GM12873 (cell line): Measurements from ENCODE around the gene DGCR8.

Source experiments
- TF ChIP-seq, protein P1 (sequence below): IDR thresholded peaks from 2 replicates; pipeline ENCODE4 v1.5.1; 2012; ENCODE audit warnings: low read depth, mild to moderate bottlenecking, moderate library complexity, low read length, control low read depth; ENCODE audit not compliant: insufficient read depth; ENCODE audit errors: missing control alignments

DGCR8 gene

DNA sequence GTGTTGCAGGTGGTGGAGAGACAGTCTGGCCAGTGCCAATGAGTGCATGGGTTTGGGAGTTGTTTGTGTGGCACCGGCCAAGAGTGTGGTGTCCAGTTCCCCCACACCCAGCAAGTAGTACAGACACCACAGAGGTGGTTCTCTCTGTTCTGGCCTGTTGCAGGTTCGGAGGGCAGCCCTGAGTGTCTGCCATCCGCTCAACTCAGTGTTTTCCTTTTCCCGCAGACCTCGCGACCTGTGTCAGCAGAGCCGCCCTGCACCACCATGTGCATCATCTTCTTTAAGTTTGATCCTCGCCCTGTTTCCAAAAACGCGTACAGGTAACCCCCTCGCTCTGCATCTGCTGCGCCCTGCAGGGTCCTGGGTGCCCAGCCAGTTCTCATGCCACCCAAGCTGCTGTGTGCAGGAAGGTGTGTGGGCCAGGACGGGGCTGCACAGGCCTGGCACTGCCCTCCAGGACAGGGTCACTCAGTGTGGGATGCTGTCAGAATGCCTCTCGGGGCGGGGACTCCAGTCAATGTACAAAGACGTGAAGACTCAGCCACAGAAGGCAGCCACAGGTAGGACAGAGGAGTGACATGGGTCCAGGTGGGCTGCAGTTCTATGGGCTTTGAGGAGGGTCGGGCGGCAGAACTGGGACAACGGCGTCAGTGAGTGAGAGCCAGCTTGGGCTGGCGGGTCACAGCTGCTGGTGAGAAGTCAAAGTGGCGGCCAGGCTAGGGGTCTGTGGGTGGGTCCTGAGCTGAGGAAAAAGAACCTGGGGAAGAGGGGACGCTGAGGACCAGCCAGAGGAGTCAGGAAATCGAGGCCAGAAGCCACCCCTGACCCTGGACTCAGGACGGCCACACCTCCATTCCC is 43.3 kb upstream of the DGCR8 start:
- TF ChIP-seq, protein P1, sequence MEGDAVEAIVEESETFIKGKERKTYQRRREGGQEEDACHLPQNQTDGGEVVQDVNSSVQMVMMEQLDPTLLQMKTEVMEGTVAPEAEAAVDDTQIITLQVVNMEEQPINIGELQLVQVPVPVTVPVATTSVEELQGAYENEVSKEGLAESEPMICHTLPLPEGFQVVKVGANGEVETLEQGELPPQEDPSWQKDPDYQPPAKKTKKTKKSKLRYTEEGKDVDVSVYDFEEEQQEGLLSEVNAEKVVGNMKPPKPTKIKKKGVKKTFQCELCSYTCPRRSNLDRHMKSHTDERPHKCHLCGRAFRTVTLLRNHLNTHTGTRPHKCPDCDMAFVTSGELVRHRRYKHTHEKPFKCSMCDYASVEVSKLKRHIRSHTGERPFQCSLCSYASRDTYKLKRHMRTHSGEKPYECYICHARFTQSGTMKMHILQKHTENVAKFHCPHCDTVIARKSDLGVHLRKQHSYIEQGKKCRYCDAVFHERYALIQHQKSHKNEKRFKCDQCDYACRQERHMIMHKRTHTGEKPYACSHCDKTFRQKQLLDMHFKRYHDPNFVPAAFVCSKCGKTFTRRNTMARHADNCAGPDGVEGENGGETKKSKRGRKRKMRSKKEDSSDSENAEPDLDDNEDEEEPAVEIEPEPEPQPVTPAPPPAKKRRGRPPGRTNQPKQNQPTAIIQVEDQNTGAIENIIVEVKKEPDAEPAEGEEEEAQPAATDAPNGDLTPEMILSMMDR: no peak

DNA sequence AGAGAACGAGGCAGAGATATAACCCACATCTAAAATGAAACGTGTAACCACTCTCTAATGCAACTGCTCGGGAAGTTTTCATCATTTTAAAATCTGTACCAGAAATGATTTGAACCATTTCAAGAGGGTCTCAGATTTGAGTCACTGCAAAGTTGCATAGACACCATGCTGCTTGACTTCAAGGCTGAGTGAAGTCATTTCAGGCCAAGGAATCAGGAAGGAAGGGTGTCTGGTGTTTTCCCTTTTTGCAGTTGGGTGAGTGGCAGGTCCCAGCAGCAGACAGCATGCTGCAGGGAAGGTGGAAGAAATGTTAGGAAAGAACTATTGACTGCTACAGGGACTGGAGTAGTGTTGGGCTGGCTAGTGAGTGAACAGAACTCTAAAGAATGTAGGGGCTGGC is 42.6 kb upstream of the DGCR8 start:
- TF ChIP-seq, protein P1: no peak

DNA sequence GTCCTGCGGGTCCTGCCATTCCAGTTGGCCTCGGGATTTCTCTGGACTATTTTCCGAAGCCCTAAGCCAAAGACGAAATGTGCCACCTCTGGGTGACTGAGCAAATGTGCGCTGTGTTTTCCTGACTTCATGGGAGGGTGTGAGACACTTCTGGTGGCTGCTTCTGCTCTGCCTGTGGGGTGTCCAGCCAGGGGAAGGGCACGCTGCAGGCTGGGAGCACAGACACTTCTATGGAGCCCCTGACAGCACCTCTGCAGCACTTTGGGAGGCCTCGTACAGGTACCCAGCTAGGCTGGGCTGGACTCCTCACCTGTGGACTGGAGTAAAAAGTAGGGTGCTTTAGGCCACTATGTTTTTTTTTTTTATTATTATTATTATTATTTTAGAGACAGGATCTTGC is 41.5 kb upstream of the DGCR8 start:
- TF ChIP-seq, protein P1: no peak

DNA sequence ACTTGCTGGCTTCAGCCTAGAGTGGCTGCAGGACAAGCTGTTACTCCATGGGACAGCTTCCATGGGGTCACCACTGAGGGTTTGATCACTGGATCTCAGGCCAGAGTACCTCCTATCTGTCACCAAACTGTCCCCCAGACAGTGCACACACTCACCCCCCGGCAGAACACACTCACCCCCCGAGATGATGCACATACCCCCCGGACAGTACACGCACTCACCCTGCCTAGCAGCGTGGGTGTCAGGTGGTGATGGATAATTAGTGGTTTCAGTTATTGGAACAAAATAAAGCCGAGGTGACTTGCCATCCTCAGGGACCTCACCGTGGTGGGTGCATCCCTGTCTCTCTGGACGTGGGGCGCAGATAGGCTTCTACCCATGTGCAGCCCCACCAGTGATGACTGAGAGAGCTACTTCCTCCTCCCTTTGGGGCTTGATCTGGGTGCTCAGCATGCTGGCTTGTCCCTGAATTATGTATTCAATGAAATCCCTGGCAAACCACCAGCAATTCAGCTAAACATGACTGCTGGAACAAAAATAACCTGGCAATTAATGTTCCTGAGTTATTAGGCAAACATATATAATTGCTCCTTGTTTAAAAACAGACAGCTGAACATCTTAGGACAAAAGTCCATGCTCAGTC is 40.2 kb upstream of the DGCR8 start:
- TF ChIP-seq, protein P1: no peak

DNA sequence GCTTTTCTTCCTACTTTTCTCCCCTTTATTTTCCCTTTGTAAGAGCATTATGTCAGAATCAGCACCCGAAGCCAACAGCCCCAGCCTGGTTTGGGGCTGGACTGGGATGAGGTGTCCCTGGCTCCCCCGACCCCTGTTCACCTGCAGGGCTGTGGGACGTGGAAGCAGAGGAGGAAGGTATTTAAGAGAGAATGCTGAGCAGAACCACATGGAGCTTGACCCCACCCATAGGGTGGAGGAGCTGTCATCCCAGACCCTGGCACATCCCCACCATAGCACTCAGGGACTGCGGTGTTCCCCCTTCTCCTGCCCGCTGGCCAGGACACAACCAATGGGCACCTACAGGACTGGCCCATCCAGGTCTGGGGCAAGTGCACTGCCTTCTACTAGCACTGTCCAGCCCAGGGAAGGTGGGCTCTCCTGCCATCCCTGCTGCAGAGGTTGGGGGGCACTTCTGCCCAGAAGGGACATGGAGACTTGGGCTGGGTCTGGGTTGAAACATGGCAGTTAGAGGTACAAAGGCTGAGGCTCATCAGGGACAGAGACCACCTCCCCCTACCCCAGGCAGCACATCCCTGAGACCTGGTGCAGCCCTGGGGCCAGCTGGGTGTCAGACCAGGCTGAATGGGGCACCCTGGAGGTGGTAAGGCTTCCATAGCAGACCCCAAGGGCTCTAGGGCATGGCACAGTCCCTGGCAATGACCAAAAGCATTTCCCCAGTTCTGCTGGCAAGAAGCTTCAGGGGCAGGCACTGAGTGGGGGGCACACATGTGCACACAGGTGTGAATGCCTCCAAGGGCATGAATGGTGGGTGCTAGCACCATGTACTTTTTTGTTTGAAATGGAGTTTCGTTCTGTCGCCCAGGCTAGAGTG is 39.5 kb upstream of the DGCR8 start:
- TF ChIP-seq, protein P1: no peak

DNA sequence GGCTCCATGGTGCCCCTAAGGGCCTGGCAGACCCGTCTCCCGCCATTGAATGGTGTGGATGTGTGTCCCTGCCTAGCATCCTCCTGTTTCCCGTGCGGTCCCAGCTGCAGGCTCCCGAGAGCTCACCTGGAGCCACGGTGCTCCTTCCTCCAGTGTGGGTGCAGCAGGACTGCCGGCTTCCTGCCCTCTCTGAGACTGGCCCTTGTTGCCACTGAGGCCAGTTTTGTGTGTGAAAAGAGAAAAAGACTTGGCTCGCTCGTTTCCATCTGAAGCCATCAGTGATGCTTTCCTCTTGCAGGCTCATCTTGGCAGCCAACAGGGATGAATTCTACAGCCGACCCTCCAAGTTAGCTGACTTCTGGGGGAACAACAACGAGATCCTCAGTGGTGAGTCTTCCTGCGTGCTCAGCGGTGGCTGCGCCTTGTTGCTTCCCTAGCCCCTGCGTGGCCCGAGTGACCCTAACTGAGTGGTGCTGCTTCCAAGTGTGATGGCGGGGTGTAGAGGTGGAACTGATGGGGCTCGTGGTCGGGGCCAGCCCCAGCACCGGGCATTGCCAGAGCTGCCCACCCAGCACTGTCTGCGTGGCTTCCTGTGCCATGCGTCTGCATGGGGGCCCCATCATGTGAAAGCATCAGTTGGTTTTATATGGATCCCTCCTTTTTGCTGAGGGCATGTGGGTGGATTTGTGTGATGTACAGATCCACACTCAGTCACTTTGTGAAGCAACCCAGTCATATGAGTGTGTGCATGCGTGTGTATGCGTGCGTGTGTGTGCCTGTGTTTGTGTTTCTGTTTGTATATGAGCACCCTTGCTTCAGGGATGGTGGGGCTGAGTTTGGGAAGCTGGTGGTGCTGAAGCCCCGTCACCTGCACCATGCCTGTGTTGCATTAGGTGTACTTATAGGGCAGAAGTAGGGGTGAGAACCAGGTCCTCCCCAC is 36.7 kb upstream of the DGCR8 start:
- TF ChIP-seq, protein P1: no peak
